DOHH2 (cell line): ENCODE measurements around the gene HS3ST6.

Source experiments
- H3F3A ChIP-seq: fragments of 200-600 bp; sonication (generic), shearing (Covaris generic); 2 replicates; pipeline ENCODE4 v1.6.0; 2016; ENCODE audit warnings: antibody characterized with exemption, mild to moderate bottlenecking; ENCODE audit not compliant: control insufficient read depth, insufficient read depth
- H3K27ac ChIP-seq: fragments of 200-600 bp; sonication (generic); 2 replicates; pipeline ENCODE4 v1.5.1; 2014; ENCODE audit warnings: low read depth, mild to moderate bottlenecking, low read length, moderate library complexity
- H3K27me3 ChIP-seq: fragments of 200-600 bp; sonication (generic); 2 replicates; pipeline ENCODE4 v1.6.1; 2014; ENCODE audit warnings: mild to moderate bottlenecking, low read length, mixed read lengths; ENCODE audit not compliant: control insufficient read depth
- H3K36me3 ChIP-seq: fragments of 200-600 bp; sonication (generic); 2 replicates; pipeline ENCODE4 v1.6.1; 2014; ENCODE audit warnings: mild to moderate bottlenecking, low read length, moderate library complexity, mixed read lengths; ENCODE audit not compliant: control insufficient read depth
- H3K4me1 ChIP-seq: fragments of 200-600 bp; sonication (generic); 2 replicates; pipeline ENCODE4 v1.6.1; 2014; ENCODE audit warnings: mild to moderate bottlenecking, low read length, mixed read lengths; ENCODE audit not compliant: control insufficient read depth
- H3K4me2 ChIP-seq: fragments of 200-600 bp; sonication (generic); 2 replicates; pipeline ENCODE4 v1.6.0; 2014; ENCODE audit warnings: mild to moderate bottlenecking, low read length, moderate library complexity
- H3K4me3 ChIP-seq: fragments of 200-600 bp; sonication (generic); 2 replicates; pipeline ENCODE4 v1.5.1; 2014; ENCODE audit warnings: mild to moderate bottlenecking, low read length, mixed read lengths
- H3K79me2 ChIP-seq: fragments of 200-600 bp; sonication (generic); 2 replicates; pipeline ENCODE4 v1.6.1; 2014; ENCODE audit warnings: mild to moderate bottlenecking, low read length, mixed read lengths; ENCODE audit not compliant: control insufficient read depth
- H3K9me2 ChIP-seq: fragments of 200-600 bp; sonication (generic); replicated peaks from 2 replicates; pipeline ENCODE4 v1.6.1; 2014; ENCODE audit warnings: mild to moderate bottlenecking, low read length, mixed read lengths; ENCODE audit not compliant: control insufficient read depth
- H3K9me3 ChIP-seq: fragments of 200-600 bp; sonication (generic); 2 replicates; pipeline ENCODE4 v1.6.1; 2014; ENCODE audit warnings: antibody characterized with exemption, low read length, mixed read lengths; ENCODE audit not compliant: control insufficient read depth, insufficient read depth
- H4K20me1 ChIP-seq: fragments of 200-600 bp; sonication (generic); 2 replicates; pipeline ENCODE4 v1.6.0; 2014; ENCODE audit warnings: low read depth, mild to moderate bottlenecking, antibody characterized with exemption, low read length, moderate library complexity; ENCODE audit not compliant: control insufficient read depth, insufficient read depth
- CTCF ChIP-seq: fragments of 200-600 bp; sonication (generic); IDR thresholded peaks from one replicate; pipeline ENCODE4 v1.5.1; 2014; ENCODE audit warnings: antibody characterized with exemption, mild to moderate bottlenecking, low read depth, low read length; ENCODE audit not compliant: poor library complexity, severe bottlenecking
- EZH2phosphoT487 ChIP-seq: fragments of 200-600 bp; sonication (generic); IDR thresholded peaks from 2 replicates; pipeline ENCODE4 v1.6.1; 2017; ENCODE audit warnings: borderline replicate concordance, mild to moderate bottlenecking, antibody characterized with exemption, low read length, moderate library complexity, mixed read lengths

HS3ST6 gene

GRCh38 chr16:1906846-1907165, 11.4 kb downstream of the HS3ST6 start:
- TF ChIP-seq CTCF, result no peak
- TF ChIP-seq EZH2phosphoT487, result no peak
- Histone ChIP-seq H3K27ac (no peak overlapping the region), H4K20me1 (no peaks in the 10 kb centered on the region)

GRCh38 chr16:1906055-1906845, 12.0 kb downstream of the HS3ST6 start:
- no peaks in the 10 kb centered on the region for H3K9me2 ChIP-seq
- H3K79me2 ChIP-seq, result no peaks in the 10 kb centered on the region
- H3F3A ChIP-seq, result no peaks in the 10 kb centered on the region
- no peak overlapping the region for H3K27ac ChIP-seq
- H3K36me3 ChIP-seq, result no peaks in the 10 kb centered on the region
- H3K27me3 ChIP-seq, result no peaks in the 10 kb centered on the region
- H3K4me1 ChIP-seq, result peaks cover 10% of the 10 kb centered on the region
- no peaks in the 10 kb centered on the region for H3K9me3 ChIP-seq
- H4K20me1 ChIP-seq, result no peaks in the 10 kb centered on the region
- no peak overlapping the region for H3K4me2 ChIP-seq
- H3K4me3 ChIP-seq, result no peak overlapping the region
- TF ChIP-seq CTCF (no peak), EZH2phosphoT487 (no peak)

More at GRCh38 chr16:1906846-1907165, 11.4 kb downstream of the HS3ST6 start:
- Histone ChIP-seq H3K4me1 (peaks cover 10% of the 10 kb centered on the region), H3K9me2 (no peaks in the 10 kb centered on the region), H3K36me3 (no peaks in the 10 kb centered on the region), H3K27me3 (no peaks in the 10 kb centered on the region), H3F3A (no peaks in the 10 kb centered on the region), H3K4me2 (no peak overlapping the region), H3K79me2 (no peaks in the 10 kb centered on the region), H3K9me3 (no peaks in the 10 kb centered on the region), H3K4me3 (no peak overlapping the region)

GRCh38 chr16:1903845-1904840, 14.1 kb downstream of the HS3ST6 start:
- Histone ChIP-seq H3K27ac (no peak overlapping the region), H3K79me2 (no peaks in the 10 kb centered on the region), H3K4me3 (no peak overlapping the region), H3K4me1 (peaks cover 10% of the 10 kb centered on the region), H3K9me2 (no peaks in the 10 kb centered on the region), H3K27me3 (no peaks in the 10 kb centered on the region), H3K36me3 (no peaks in the 10 kb centered on the region), H3F3A (no peaks in the 10 kb centered on the region), H3K9me3 (no peaks in the 10 kb centered on the region), H4K20me1 (no peaks in the 10 kb centered on the region), H3K4me2 (no peak overlapping the region)
- TF ChIP-seq EZH2phosphoT487, result no peak
- TF ChIP-seq CTCF, result no peak
